Activated CD4-positive, alpha-beta T cell treated with anti-CD3 and anti-CD28 coated beads for 36 hours (primary cell): Measurements from ENCODE around the gene SCAMP2. TPM values are rescaled to one million over a fixed set of nuclear protein-coding genes. Genes with fewer than 3 reads are reported as not detected.
"Not testable (repeated sequence)": the region's sequence is repeated elsewhere in the genome, so short reads cannot be mapped to it uniquely, and the experiment has no call there.

ENCODE experiments used
- ATAC-seq: fragments of 200-7000 bp; cut with Tn5 transposase; one replicate; pipeline ENCODE4 v1.10.0; 2021; ENCODE audit warnings: mild to moderate bottlenecking, moderate library complexity
- CTCF ChIA-PET: fragments of 350-600 bp; sonication (Branson Sonifier 250); formaldehyde crosslinking; loops from one replicate; lab custom pipeline; 2021; ENCODE audit warnings: antibody characterized with exemption; lab: Charles Lee
- POLR2A ChIA-PET: fragments of 350-600 bp; sonication (Branson Sonifier 250); formaldehyde crosslinking; loops from one replicate; lab custom pipeline; 2021; ENCODE audit warnings: antibody characterized with exemption, inconsistent platforms; lab: Charles Lee
- DNase-seq: peaks from one replicate; pipeline ENCODE4 v3.0.0-alpha.2; 2020
- H3K27ac Mint-ChIP-seq: one replicate; pipeline ENCODE4 v1.8.0; 2021; ENCODE audit warnings: mixed read lengths
- H3K27me3 Mint-ChIP-seq: one replicate; pipeline ENCODE4 v1.8.0; 2021; ENCODE audit warnings: mixed read lengths
- H3K36me3 Mint-ChIP-seq: one replicate; pipeline ENCODE4 v1.8.0; 2021; ENCODE audit warnings: low read depth, mixed read lengths
- H3K4me1 Mint-ChIP-seq: one replicate; pipeline ENCODE4 v1.8.0; 2021; ENCODE audit warnings: mixed read lengths
- H3K4me3 Mint-ChIP-seq: one replicate; pipeline ENCODE4 v1.8.0; 2021; ENCODE audit warnings: mild to moderate bottlenecking, moderate library complexity, mixed read lengths
- H3K9me3 Mint-ChIP-seq: one replicate; pipeline ENCODE4 v1.8.0; 2021; ENCODE audit warnings: low read depth, mixed read lengths
- intact Hi-C, 2 experiments: fragments of 100-400 bp; cut with DNase I in 1 of 2; cut with micrococcal nuclease in 1 of 2; formaldehyde crosslinking; loops; one replicate each; pipeline versions ENCODE4 v1.14.2 to v1.15.1; 2022 to 2024; cut with DNase I, micrococcal nuclease
- total RNA-seq, 2 experiments: library from RNA; stranded (reverse); gene quantifications; one replicate each; pipeline ENCODE4 v1.2.3, GENCODE V29; 2021

The SCAMP2 gene, protein sequence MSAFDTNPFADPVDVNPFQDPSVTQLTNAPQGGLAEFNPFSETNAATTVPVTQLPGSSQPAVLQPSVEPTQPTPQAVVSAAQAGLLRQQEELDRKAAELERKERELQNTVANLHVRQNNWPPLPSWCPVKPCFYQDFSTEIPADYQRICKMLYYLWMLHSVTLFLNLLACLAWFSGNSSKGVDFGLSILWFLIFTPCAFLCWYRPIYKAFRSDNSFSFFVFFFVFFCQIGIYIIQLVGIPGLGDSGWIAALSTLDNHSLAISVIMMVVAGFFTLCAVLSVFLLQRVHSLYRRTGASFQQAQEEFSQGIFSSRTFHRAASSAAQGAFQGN
- total RNA-seq, result 10 to 100 TPM; 61.6 to 83.4 TPM

DNA sequence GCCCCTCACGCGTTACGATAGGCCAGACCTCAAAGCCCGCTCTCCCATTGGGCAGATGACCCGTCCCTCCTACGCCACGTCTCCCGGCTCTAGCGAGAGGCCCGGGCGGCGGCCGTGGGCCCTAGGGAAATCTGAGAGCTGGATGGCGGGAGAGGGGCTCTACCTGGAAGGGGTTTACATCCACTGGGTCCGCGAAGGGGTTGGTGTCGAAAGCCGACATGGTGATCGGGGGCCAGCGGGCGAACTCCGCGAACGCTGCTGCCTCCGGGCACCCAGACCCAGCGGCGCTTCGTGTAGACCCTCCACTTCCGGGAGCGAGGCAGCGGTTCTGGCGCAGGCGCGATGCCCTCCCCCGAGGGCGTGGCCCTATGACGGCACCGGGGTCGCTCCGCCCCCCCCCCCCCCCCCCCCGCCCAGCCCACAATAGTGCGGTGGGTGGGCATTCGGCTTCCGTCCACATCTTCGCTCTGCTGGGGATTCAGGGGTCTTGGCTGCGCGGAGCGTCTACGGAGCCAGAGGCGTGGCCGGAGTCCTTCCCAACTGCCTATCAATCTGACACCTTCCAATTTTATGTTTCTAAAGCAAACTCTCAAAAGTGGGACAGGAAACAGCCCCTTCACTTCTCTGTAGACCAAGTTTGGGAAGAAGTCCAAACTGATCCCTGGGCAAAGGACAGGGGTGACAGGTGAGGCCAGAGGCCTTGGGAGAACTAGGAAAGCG lies at the start of gene SCAMP2:
TSS of gene SCAMP2 (minus strand) at position 330 of the 720 bp plus-strand sequence. CDS start at position 220, 110 bp downstream.
- ATAC-seq (peak; percentile 84), DNase-seq (peak; percentile 94)
- Mint-ChIP-seq H3K4me3 (peak within 1 kb of the TSS; percentile 87), H3K4me1 (peaks cover 48% of the 10 kb centered on the region), H3K9me3 (no peaks in the 10 kb centered on the region), H3K27ac (peak within 1 kb of the TSS; percentile 87), H3K27me3 (no peaks in the 10 kb centered on the region), H3K36me3 (peaks cover 15% of the 10 kb centered on the region)
- intact Hi-C loops, result loop anchor here (1.0 to 10.0 kb wide), 16 partner anchors 16 to 878 kb away; partner anchors contain the start of genes COX5A (in 2 of the 2), ARID3B (in 1 of the 2), C15orf39 (in 1 of the 2) and CLK3 (in 1 of the 2)
- CTCF ChIA-PET, result interaction anchor here (0.6 to 1.3 kb wide), 5 partner anchors 10 to 80 kb away, joined by 3 read pairs; no protein-coding TSS in a partner anchor
- POLR2A ChIA-PET, result no interaction called here

DNA sequence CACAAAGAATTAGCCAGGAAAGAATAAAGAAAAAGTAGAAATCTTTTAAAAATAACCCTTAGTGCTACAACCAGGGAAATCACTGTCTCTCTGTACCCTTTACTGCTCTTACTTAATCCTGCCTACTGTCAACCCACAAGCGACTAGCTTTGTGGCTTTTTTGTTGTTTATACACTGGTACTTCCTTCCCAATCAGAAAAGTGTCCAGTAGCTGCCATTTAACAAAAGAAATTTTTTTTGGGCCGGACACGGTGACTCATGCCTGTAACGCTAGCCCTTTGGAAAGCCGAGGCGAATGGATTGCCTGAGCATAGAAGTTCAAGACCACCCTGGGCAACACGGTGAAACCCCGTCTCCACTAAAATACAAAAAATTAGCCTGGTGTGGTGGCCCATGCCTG lies 47.3 kb upstream of the SCAMP2 start:
- H3K27ac Mint-ChIP-seq, result no peak overlapping the region
- CTCF ChIA-PET, result interaction anchor here (0.5 kb wide), 1 partner anchor 109 kb away, joined by 3 read pairs; no protein-coding TSS in a partner anchor
- POLR2A ChIA-PET, result no interaction called here
- ATAC-seq (no peak), DNase-seq (no peak)
- no peak overlapping the region for H3K4me3 Mint-ChIP-seq
- H3K9me3 Mint-ChIP-seq, result no peaks in the 10 kb centered on the region
- intact Hi-C loops, result no loop called here
- H3K36me3 Mint-ChIP-seq, result peaks cover 54% of the 10 kb centered on the region
- H3K4me1 Mint-ChIP-seq, result peaks cover 5% of the 10 kb centered on the region
- H3K27me3 Mint-ChIP-seq, result no peaks in the 10 kb centered on the region

DNA sequence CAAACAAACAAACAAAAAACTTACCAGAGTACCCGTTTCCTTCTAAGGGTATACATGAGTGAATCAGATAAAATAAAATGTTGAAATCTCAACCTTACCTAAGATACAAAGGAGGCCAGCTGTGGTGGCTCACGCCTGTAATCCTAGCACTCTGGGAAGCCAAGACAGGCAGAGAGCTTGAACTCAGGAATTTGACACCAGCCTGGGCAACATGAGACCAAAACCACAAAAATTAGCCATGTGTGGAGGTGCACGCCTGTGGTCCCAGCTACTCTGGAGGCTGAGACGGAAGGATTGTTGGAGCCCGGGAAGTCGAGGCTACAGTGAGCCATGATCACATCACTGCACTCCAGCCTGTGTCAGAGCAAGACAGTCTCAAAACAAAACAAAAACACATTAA lies 44.5 kb upstream of the SCAMP2 start:
- Mint-ChIP-seq H3K27me3 (no peaks in the 10 kb centered on the region), H3K4me3 (no peak overlapping the region), H3K9me3 (no peaks in the 10 kb centered on the region), H3K27ac (no peak overlapping the region), H3K4me1 (no peaks in the 10 kb centered on the region), H3K36me3 (peaks cover 59% of the 10 kb centered on the region)
- intact Hi-C loops, result no loop called here
- CTCF ChIA-PET, result interaction anchor here (0.6 to 1.5 kb wide), 3 partner anchors 10 to 296 kb away, joined by 3 to 4 read pairs (median 3); no protein-coding TSS in a partner anchor
- ATAC-seq (no peak), DNase-seq (no peak)
- POLR2A ChIA-PET, result interaction anchor here (1.4 kb wide), 1 partner anchor 11 kb away, joined by 5 read pairs; the partner anchor contains the start of gene FAM219B

DNA sequence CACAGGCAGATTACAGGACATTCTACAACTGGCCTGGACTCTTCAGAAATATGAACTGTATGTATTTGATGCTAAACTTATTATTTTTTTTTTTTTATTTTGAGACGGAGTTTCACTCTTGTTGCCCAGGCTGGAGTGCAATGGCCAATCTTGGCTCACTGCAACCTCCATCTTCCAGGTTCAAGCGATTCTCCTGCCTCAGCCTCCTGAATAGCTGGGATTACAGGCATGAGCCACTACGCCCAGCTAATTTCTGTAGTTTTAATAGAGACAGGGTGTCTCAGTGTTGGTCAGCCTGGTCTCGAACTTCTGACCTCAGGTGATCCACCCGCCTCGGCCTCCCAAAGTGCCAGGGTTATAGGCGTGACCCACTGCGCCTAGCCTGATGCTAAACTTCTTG lies 40.6 kb upstream of the SCAMP2 start:
- H3K4me3 Mint-ChIP-seq, POLR2A ChIA-PET, DNase-seq, intact Hi-C loops, H3K9me3 Mint-ChIP-seq, H3K4me1 Mint-ChIP-seq, H3K27me3 Mint-ChIP-seq, ATAC-seq, H3K27ac Mint-ChIP-seq: not testable (repeated sequence)
- CTCF ChIA-PET, result interaction anchor here (0.5 to 1.2 kb wide), 2 partner anchors 106 to 454 kb away, joined by 3 read pairs; no protein-coding TSS in a partner anchor
- H3K36me3 Mint-ChIP-seq, result peaks cover 41% of the 10 kb centered on the region

DNA sequence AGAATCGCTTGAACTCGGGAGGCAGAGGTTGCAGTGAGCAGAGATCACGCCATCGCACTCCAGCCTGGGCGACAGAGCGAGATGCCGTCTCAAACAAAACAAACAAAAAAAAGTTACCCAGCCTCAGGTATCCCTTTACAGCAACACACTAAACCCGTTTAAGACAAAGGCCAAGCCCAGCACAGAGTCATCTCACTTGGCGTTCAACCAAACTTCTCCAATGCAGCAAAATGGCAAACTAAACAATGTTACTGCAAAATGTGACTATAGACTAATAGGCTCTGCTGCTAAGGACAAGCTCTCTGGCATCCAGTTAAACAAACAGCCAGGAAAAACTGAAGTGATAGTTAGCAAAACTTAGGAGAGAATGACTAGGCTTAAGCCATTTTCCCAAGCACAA lies 39.9 kb upstream of the SCAMP2 start:
- Mint-ChIP-seq H3K36me3 (peaks cover 39% of the 10 kb centered on the region), H3K9me3 (no peaks in the 10 kb centered on the region), H3K4me1 (no peaks in the 10 kb centered on the region), H3K27me3 (no peaks in the 10 kb centered on the region), H3K4me3 (no peak overlapping the region), H3K27ac (no peak overlapping the region)
- intact Hi-C loops, result no loop called here
- ChIA-PET POLR2A (no interaction called here), CTCF (interaction anchor here (0.7 to 4.8 kb wide), 3 partner anchors 12 to 455 kb away, joined by 3 to 40 read pairs (median 3); no protein-coding TSS in a partner anchor)
- ATAC-seq (no peak), DNase-seq (no peak)

DNA sequence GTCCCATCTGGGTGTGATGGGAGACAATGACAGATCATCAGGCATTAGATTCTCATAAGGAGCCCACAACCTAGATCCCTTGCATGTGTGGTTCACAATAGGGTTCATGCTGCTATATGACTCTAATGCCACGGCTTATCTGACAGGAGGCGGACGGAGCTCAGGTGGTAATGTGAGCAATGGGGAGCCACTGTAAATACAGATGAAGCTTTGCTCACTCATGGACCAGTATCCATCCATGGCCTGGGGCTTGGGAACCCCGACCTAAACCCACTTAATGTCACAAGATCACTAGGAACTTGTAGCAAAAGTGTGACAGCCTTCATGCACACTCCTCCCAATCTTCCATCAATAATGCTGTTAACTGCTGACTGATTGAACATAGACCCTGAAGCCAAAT lies 35.5 kb upstream of the SCAMP2 start:
- Mint-ChIP-seq H3K27me3 (no peaks in the 10 kb centered on the region), H3K36me3 (peaks cover 36% of the 10 kb centered on the region), H3K4me3 (no peak overlapping the region), H3K4me1 (peaks cover 29% of the 10 kb centered on the region), H3K9me3 (no peaks in the 10 kb centered on the region), H3K27ac (no peak overlapping the region)
- intact Hi-C loops, result loop anchor here in 1 of 2 experiments (5.0 kb wide), 1 partner anchor 294 kb away; the partner anchor contains the start of gene C15orf39
- ChIA-PET POLR2A (interaction anchor here (0.7 kb wide), 1 partner anchor 295 kb away, joined by 4 read pairs; no protein-coding TSS in a partner anchor), CTCF (interaction anchor here (0.5 to 4.8 kb wide), 5 partner anchors 8 to 227 kb away, joined by 3 to 40 read pairs (median 4); no protein-coding TSS in a partner anchor)
- no peak for ATAC-seq
- DNase-seq, result no peak

DNA sequence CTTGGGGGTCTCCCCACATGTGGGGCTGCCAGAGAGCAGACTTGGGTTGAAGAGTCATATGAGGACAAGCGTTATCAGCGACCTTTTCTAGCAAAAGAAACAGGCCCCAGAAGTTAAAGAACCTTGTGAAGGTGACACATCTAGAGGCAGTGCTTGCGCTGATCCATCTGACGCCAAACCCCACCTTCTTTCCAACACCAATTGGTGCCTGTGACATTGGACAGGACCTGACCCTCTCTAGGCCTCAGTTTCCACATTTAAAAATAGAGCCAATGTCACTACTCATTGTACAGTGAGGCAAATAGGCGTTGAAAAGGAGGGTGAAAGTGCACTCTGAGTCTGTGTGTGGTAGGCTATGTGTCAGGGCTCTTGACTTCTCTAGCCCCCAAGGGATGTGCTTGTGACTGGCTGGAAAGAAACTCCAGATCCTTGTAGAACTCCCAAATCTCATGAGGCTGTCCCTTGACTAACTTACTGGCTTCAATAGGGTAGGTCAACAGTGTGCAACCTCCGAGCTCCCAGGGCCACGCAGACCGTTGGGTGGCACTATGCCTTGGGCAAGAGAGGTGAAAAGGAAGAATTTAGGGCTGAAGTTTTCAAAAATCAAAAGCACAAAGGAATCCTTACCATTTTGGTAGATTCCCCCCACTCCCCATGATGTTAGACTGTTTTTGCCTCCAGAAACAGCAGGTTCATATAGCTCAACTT lies 34.2 kb upstream of the SCAMP2 start:
- peak; percentile 36 for ATAC-seq
- H3K27ac Mint-ChIP-seq, result peak overlapping the region; percentile 94
- H3K4me3 Mint-ChIP-seq, result peak overlapping the region; percentile 92
- ChIA-PET CTCF (interaction anchor here (0.6 to 2.9 kb wide), 12 partner anchors 10 to 692 kb away, joined by 3 to 11 read pairs (median 4); no protein-coding TSS in a partner anchor), POLR2A (interaction anchor here (0.6 to 1.7 kb wide), 4 partner anchors 18 to 201 kb away, joined by 3 to 7 read pairs (median 5); partner anchors contain the start of genes COX5A and MPI)
- peaks cover 31% of the 10 kb centered on the region for H3K36me3 Mint-ChIP-seq
- no peaks in the 10 kb centered on the region for H3K9me3 Mint-ChIP-seq
- peaks cover 31% of the 10 kb centered on the region for H3K4me1 Mint-ChIP-seq
- H3K27me3 Mint-ChIP-seq, result no peaks in the 10 kb centered on the region
- intact Hi-C loops, result loop anchor here in 1 of 2 experiments (5.0 kb wide), 1 partner anchor 295 kb away; the partner anchor contains the start of gene C15orf39
- DNase-seq, result no peak

DNA sequence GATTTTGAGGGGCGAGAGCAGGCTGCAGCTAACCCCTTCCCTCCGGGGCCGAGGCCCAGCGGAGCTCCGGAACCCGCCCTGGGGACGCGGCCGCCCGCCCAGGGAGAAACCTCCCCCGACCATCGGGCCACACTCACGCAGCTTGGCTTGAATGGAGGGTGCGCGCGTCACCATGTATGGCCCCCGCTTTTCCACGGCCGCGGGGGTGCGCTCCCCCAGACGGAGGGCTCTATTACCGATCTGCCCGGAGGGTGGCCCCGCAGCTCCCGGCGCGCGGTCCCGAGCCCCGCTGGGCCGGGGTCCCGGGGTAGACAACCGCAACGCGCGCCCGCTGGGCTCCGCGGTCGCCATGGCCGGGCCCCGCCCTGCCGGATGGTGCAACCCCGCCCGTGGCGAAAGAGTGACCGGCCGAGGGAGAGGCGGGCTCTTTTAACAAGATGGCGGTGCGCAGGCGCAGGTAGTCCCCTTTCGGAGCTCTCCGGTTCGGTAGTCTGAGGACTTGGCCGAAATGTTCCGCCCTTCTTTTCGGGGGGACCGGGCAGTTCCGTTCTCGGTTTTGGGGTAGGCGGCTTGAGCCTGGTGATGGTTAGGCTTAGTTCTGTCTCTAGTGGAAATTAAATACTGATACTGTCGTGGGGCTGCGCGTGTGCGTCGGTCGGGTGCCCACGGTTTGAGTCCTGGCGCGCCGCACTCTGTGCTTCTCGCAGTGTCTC lies 33.4 kb upstream of the SCAMP2 start, which contains the start of gene FAM219B:
TSS of gene FAM219B (minus strand) at position 402 of the 713 bp plus-strand sequence. CDS start at position 351, 51 bp downstream.
- peak within 1 kb of the TSS; percentile 94 for H3K27ac Mint-ChIP-seq
- ChIA-PET POLR2A (interaction anchor here (0.6 to 1.7 kb wide), 7 partner anchors 11 to 202 kb away, joined by 3 to 7 read pairs (median 4); partner anchors contain the start of genes COX5A and MPI), CTCF (interaction anchor here (0.6 to 2.9 kb wide), 14 partner anchors 9 to 270 kb away, joined by 3 to 11 read pairs (median 4); no protein-coding TSS in a partner anchor)

DNA sequence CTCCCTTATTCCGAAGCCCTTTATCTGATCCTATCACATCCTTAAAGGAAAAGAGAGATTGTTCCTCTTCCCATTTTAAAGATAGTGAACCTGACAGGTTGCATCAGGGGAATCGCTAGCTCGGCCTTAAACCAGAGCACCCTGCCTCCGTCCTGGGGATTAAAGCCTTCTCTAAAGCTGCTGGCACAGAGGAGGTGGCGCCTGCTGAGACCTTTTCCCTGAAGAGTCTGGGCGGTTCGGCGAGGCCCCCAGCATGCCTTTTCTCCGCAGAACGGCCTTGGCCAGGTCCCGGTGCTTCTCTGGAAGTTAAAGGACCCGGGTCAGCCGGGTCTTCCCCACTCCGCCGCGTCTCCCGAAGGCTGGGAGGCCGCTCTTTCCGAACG lies 32.9 kb upstream of the SCAMP2 start:
- peak; percentile 60 for DNase-seq
- ATAC-seq, result peak; percentile 42
- intact Hi-C loops, result loop anchor here (1.0 to 5.0 kb wide), 6 partner anchors 16 to 296 kb away; partner anchors contain the start of genes C15orf39 (in 1 of the 2), COX5A (in 1 of the 2), MPI (in 1 of the 2) and SCAMP2 (in 1 of the 2)
- H3K4me3 Mint-ChIP-seq, result peak overlapping the region; percentile 92
- H3K36me3 Mint-ChIP-seq, result peaks cover 32% of the 10 kb centered on the region
- H3K27ac Mint-ChIP-seq, result peak overlapping the region; percentile 70
- H3K27me3 Mint-ChIP-seq, result no peaks in the 10 kb centered on the region
- peaks cover 40% of the 10 kb centered on the region for H3K4me1 Mint-ChIP-seq
- CTCF ChIA-PET, result interaction anchor here (0.6 to 2.9 kb wide), 13 partner anchors 8 to 270 kb away, joined by 3 to 11 read pairs (median 5); no protein-coding TSS in a partner anchor
- no peaks in the 10 kb centered on the region for H3K9me3 Mint-ChIP-seq
- POLR2A ChIA-PET, result interaction anchor here (1.0 to 1.7 kb wide), 6 partner anchors 11 to 112 kb away, joined by 3 to 7 read pairs (median 4); partner anchors contain the start of genes COX5A and MPI

More for the DNA sequence above, 33.4 kb upstream of the SCAMP2 start, which contains the start of gene FAM219B:
- Mint-ChIP-seq H3K9me3 (no peaks in the 10 kb centered on the region), H3K27me3 (no peaks in the 10 kb centered on the region), H3K4me3 (peak within 1 kb of the TSS; percentile 92), H3K36me3 (peaks cover 33% of the 10 kb centered on the region), H3K4me1 (peaks cover 37% of the 10 kb centered on the region)
- DNase-seq (peak; percentile 88), ATAC-seq (peak; percentile 88)
- intact Hi-C loops, result loop anchor here (1.0 to 5.0 kb wide), 6 partner anchors 16 to 296 kb away; partner anchors contain the start of genes C15orf39 (in 1 of the 2), COX5A (in 1 of the 2), MPI (in 1 of the 2) and SCAMP2 (in 1 of the 2)
